ENCODE data around the gene YBX3.

The YBX3 gene

GRCh38 chr12:10715491-10715890 is 7.6 kb downstream of the YBX3 start:
- TF ChIP-seq TAF1 (IDR thresholded peaks at IDR 0.05; ENCODE audit: low read depth, low read length) = no peak
- TF ChIP-seq POLR2A (IDR thresholded peaks at IDR 0.05; ENCODE audit: low read depth, low read length) = no peak
- TF ChIP-seq PAX5 (IDR thresholded peaks at IDR 0.05; ENCODE audit: insufficient read depth, low read length, severe bottlenecking) = no peak
- TF ChIP-seq SPI1 (IDR thresholded peaks at IDR 0.05; ENCODE audit: low read depth, low read length) = no peak
- TF ChIP-seq POLR2AphosphoS5 (IDR thresholded peaks at IDR 0.05; ENCODE audit: low read depth, low read length) = no peak
- no peak for TF ChIP-seq POU2F2 (IDR thresholded peaks at IDR 0.05; ENCODE audit: low read depth, low read length)
- no peak for FAIRE-seq
- DNase-seq (ENCODE audit: insufficient read length, low spot score) = no peak

DNA sequence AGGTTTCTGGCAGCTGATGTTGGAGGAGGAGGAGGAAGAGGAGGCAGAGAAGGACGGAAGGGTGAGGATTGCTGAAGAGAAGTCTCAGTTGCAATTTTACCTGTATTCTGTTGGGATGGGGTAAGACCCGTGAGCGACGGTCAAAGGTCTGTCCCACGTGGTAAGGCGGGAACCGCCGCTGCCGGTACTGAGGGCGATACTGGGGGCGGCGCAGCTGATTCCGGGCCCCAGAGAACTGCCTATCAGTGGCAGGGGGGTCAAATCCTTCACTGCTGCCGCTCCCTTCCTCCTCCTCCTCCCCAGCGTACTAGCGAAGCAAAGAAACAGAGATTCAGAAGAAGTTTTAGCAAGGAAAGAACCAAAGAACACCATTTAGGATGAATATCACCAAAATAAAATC is 13.3 kb downstream of the YBX3 start:
- FAIRE-seq = no peak

DNA sequence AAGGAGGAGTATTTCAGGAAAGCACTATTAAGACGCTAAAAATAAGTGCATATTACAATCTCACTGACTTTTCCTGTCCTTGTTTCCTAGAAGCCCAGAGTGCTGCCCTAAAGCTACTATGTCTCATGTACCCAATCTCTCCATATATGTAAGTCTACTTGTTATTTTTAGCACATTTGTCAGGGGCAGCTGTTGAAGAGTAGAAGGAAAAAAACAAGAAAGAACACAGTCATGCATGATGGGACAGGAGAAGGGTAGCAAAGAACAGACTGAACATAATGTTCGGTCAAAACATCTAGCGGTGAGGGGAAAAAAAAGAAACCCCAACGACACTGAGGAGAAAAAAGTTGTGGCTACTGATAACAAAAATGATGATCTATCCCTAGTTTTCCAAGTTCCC is 14.3 kb downstream of the YBX3 start:
- no peak for TF ChIP-seq SPI1 (IDR thresholded peaks at IDR 0.05; ENCODE audit: low read depth, low read length)
- no peak for TF ChIP-seq POLR2AphosphoS5 (IDR thresholded peaks at IDR 0.05; ENCODE audit: low read depth, low read length)
- TF ChIP-seq POU2F2 (IDR thresholded peaks at IDR 0.05; ENCODE audit: low read depth, low read length) = no peak
- no peak for TF ChIP-seq POLR2A (IDR thresholded peaks at IDR 0.05; ENCODE audit: low read depth, low read length)
- TF ChIP-seq TAF1 (IDR thresholded peaks at IDR 0.05; ENCODE audit: low read depth, low read length) = no peak
- TF ChIP-seq PAX5 (IDR thresholded peaks at IDR 0.05; ENCODE audit: insufficient read depth, low read length, severe bottlenecking) = no peak
- no peak for DNase-seq (ENCODE audit: insufficient read length, low spot score)
- FAIRE-seq = no peak

More for the DNA sequence above, 13.3 kb downstream of the YBX3 start:
- no peak for TF ChIP-seq TAF1 (IDR thresholded peaks at IDR 0.05; ENCODE audit: low read depth, low read length)
- no peak for TF ChIP-seq POLR2AphosphoS5 (IDR thresholded peaks at IDR 0.05; ENCODE audit: low read depth, low read length)
- no peak for TF ChIP-seq POLR2A (IDR thresholded peaks at IDR 0.05; ENCODE audit: low read depth, low read length)
- TF ChIP-seq POU2F2 (IDR thresholded peaks at IDR 0.05; ENCODE audit: low read depth, low read length) = no peak
- no peak for DNase-seq (ENCODE audit: insufficient read length, low spot score)

DNA sequence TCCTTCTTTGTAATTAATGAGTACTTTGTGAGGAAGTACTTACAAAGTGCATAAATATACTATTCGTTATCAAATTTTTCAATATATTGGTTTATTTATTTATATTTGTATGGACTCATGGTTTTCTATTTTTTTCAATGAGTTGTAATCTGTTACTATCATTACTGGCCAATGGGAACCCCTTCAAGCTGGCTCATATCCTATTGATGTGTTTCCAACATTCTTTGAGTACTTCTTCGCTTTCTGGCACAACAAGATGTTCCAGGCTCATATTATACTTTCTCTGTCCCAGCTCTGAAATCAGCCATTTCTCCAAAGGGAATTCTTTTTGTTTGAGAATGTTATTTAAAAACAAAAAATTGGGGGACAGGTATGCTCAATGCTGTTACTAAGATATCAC is 17.5 kb downstream of the YBX3 start:
- DNase-seq (ENCODE audit: insufficient read length, low spot score) = no peak
- TF ChIP-seq SPI1 (IDR thresholded peaks at IDR 0.05; ENCODE audit: low read depth, low read length) (no peak), TAF1 (IDR thresholded peaks at IDR 0.05; ENCODE audit: low read depth, low read length) (no peak), POLR2A (IDR thresholded peaks at IDR 0.05; ENCODE audit: low read depth, low read length) (no peak), PAX5 (IDR thresholded peaks at IDR 0.05; ENCODE audit: insufficient read depth, low read length, severe bottlenecking) (no peak), POLR2AphosphoS5 (IDR thresholded peaks at IDR 0.05; ENCODE audit: low read depth, low read length) (no peak), POU2F2 (IDR thresholded peaks at IDR 0.05; ENCODE audit: low read depth, low read length) (no peak)
- FAIRE-seq = no peak

DNA sequence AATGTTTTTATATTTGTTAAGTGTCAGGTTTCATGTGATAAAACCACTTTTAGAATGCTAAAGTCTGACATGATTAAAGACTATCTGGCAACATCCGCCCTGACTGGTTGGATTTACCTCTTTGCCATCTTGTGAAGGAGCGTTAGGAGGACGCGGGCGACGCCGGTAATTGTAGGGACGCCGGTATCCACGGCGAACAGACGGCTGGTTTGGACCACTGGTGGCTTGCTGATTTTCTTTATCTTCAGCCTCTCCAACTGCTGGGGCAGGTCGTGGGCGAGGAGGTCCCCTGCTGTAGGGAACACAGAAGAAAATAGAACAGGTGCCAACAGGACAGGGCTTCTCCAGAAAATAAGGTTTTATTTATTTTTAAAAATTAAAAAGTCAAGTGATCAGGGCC is 21.3 kb downstream of the YBX3 start:
- DNase-seq (ENCODE audit: insufficient read length, low spot score) = no peak
- no peak for FAIRE-seq
- TF ChIP-seq TAF1 (IDR thresholded peaks at IDR 0.05; ENCODE audit: low read depth, low read length) = no peak
- no peak for TF ChIP-seq PAX5 (IDR thresholded peaks at IDR 0.05; ENCODE audit: insufficient read depth, low read length, severe bottlenecking)
- TF ChIP-seq POU2F2 (IDR thresholded peaks at IDR 0.05; ENCODE audit: low read depth, low read length) = no peak
- no peak for TF ChIP-seq POLR2AphosphoS5 (IDR thresholded peaks at IDR 0.05; ENCODE audit: low read depth, low read length)
- no peak for TF ChIP-seq POLR2A (IDR thresholded peaks at IDR 0.05; ENCODE audit: low read depth, low read length)
- TF ChIP-seq SPI1 (IDR thresholded peaks at IDR 0.05; ENCODE audit: low read depth, low read length) = no peak

GRCh38 chr12:10701131-10701681 is 21.9 kb downstream of the YBX3 start:
- TF ChIP-seq POLR2AphosphoS5 (IDR thresholded peaks at IDR 0.05; ENCODE audit: low read depth, low read length) (no peak), POU2F2 (IDR thresholded peaks at IDR 0.05; ENCODE audit: low read depth, low read length) (0 out of 2 replicates have a peak, but pooled peaks have one; percentile 12)
- DNase-seq (ENCODE audit: insufficient read length, low spot score) = no peak
- FAIRE-seq = peak; percentile 61

- DNase-seq (ENCODE audit: insufficient read length, low spot score) = no peak
- TF ChIP-seq SPI1 (IDR thresholded peaks at IDR 0.05; ENCODE audit: low read depth, low read length) (no peak), PAX5 (IDR thresholded peaks at IDR 0.05; ENCODE audit: insufficient read depth, low read length, severe bottlenecking) (no peak), POU2F2 (IDR thresholded peaks at IDR 0.05; ENCODE audit: low read depth, low read length) (no peak)
- FAIRE-seq = no peak
Observed at GRCh38 chr12:10700581-10700980, 22.5 kb downstream of the YBX3 start.

GRCh38 chr12:10697862-10698261 is 25.3 kb downstream of the YBX3 start:
- no peak for DNase-seq (ENCODE audit: insufficient read length, low spot score)
- TF ChIP-seq SPI1 (IDR thresholded peaks at IDR 0.05; ENCODE audit: low read depth, low read length) = no peak
- no peak for TF ChIP-seq POLR2AphosphoS5 (IDR thresholded peaks at IDR 0.05; ENCODE audit: low read depth, low read length)
- no peak for TF ChIP-seq POU2F2 (IDR thresholded peaks at IDR 0.05; ENCODE audit: low read depth, low read length)
- TF ChIP-seq POLR2A (IDR thresholded peaks at IDR 0.05; ENCODE audit: low read depth, low read length) = no peak
- TF ChIP-seq TAF1 (IDR thresholded peaks at IDR 0.05; ENCODE audit: low read depth, low read length) = no peak
- TF ChIP-seq PAX5 (IDR thresholded peaks at IDR 0.05; ENCODE audit: insufficient read depth, low read length, severe bottlenecking) = no peak
- no peak for FAIRE-seq

- FAIRE-seq = no peak
- no peak for DNase-seq (ENCODE audit: insufficient read length, low spot score)
- TF ChIP-seq SPI1 (IDR thresholded peaks at IDR 0.05; ENCODE audit: low read depth, low read length) (no peak), TAF1 (IDR thresholded peaks at IDR 0.05; ENCODE audit: low read depth, low read length) (no peak), POLR2AphosphoS5 (IDR thresholded peaks at IDR 0.05; ENCODE audit: low read depth, low read length) (no peak), PAX5 (IDR thresholded peaks at IDR 0.05; ENCODE audit: insufficient read depth, low read length, severe bottlenecking) (no peak), POLR2A (IDR thresholded peaks at IDR 0.05; ENCODE audit: low read depth, low read length) (no peak), POU2F2 (IDR thresholded peaks at IDR 0.05; ENCODE audit: low read depth, low read length) (no peak)
Observed at GRCh38 chr12:10697156-10697555, 26.0 kb downstream of the YBX3 start.

GRCh38 chr12:10690906-10691305 is 32.2 kb downstream of the YBX3 start:
- FAIRE-seq = no peak
- TF ChIP-seq PAX5 (IDR thresholded peaks at IDR 0.05; ENCODE audit: insufficient read depth, low read length, severe bottlenecking) (no peak), SPI1 (IDR thresholded peaks at IDR 0.05; ENCODE audit: low read depth, low read length) (no peak)
- DNase-seq (ENCODE audit: insufficient read length, low spot score) = no peak
